H9 (cell line): Measurements from ENCODE around the gene MYO18A. TPM values are rescaled to one million over a fixed set of nuclear protein-coding genes. Genes with fewer than 3 reads are reported as not detected.

Source experiments
- DNase-seq: peaks from one replicate; pipeline ENCODE4 v3.0.0-alpha.2; 2017
- H2AFZ ChIP-seq: one replicate; pipeline ENCODE4 v1.6.1; 2013; ENCODE audit warnings: mild to moderate bottlenecking, low read length, control low read depth, moderate library complexity
- H2AK5ac ChIP-seq: 2 replicates; pipeline ENCODE4 v1.6.1; 2013; ENCODE audit warnings: low read length, control low read depth, mixed read lengths; ENCODE audit not compliant: insufficient read length
- H2BK120ac ChIP-seq: one replicate; pipeline ENCODE4 v1.6.1; 2013; ENCODE audit warnings: low read depth, mild to moderate bottlenecking, low read length, control low read depth, inconsistent platforms; ENCODE audit not compliant: poor library complexity, severe bottlenecking
- H2BK12ac ChIP-seq: 2 replicates; pipeline ENCODE4 v1.6.1; 2013; ENCODE audit warnings: low read length, control low read depth, mixed read lengths, low read depth; ENCODE audit not compliant: insufficient read length
- H2BK15ac ChIP-seq: 2 replicates; pipeline ENCODE4 v1.6.1; 2013; ENCODE audit warnings: low read depth, low read length, control low read depth
- H2BK20ac ChIP-seq: one replicate; pipeline ENCODE4 v1.6.1; 2013; ENCODE audit warnings: low read depth, mild to moderate bottlenecking, low read length, control low read depth, inconsistent platforms; ENCODE audit not compliant: poor library complexity, severe bottlenecking
- H2BK5ac ChIP-seq: 2 replicates; pipeline ENCODE4 v1.6.1; 2013; ENCODE audit warnings: low read length, control low read depth, mixed read lengths; ENCODE audit not compliant: insufficient read length
- H3K14ac ChIP-seq: 2 replicates; pipeline ENCODE4 v1.6.1; 2013; ENCODE audit warnings: low read length, control low read depth; ENCODE audit not compliant: insufficient read depth
- H3K18ac ChIP-seq: 2 replicates; pipeline ENCODE4 v1.6.1; 2013; ENCODE audit warnings: low read depth, mild to moderate bottlenecking, mixed read lengths, low read length, control low read depth; ENCODE audit not compliant: insufficient read length
- H3K23ac ChIP-seq: 2 replicates; pipeline ENCODE4 v1.6.1; 2013; ENCODE audit warnings: low read length, control low read depth, mixed read lengths, low read depth; ENCODE audit not compliant: insufficient read length
- H3K23me2 ChIP-seq: 2 replicates; pipeline ENCODE4 v1.6.1; 2013; ENCODE audit warnings: low read depth, mild to moderate bottlenecking, mixed read lengths, low read length, control low read depth; ENCODE audit not compliant: insufficient read length, poor library complexity, severe bottlenecking
- H3K27ac ChIP-seq: 2 replicates; pipeline ENCODE4 v1.5.1; 2013; ENCODE audit warnings: low read length, control low read depth, mixed read lengths, low read depth; ENCODE audit not compliant: insufficient read length
- H3K27me3 ChIP-seq: 2 replicates; pipeline ENCODE4 v1.6.1; 2013; ENCODE audit warnings: low read length, control low read depth, inconsistent platforms; ENCODE audit not compliant: insufficient read depth
- H3K4ac ChIP-seq: 2 replicates; pipeline ENCODE4 v1.6.1; 2013; ENCODE audit warnings: low read depth, mild to moderate bottlenecking, control low read depth, inconsistent platforms, low read length, moderate library complexity
- H3K4me1 ChIP-seq: 2 replicates; pipeline ENCODE4 v1.6.1; 2013; ENCODE audit warnings: low read length, control low read depth, inconsistent platforms; ENCODE audit not compliant: insufficient read depth
- H3K4me2 ChIP-seq: 2 replicates; pipeline ENCODE4 v1.6.1; 2013; ENCODE audit warnings: low read length, control low read depth, mixed read lengths; ENCODE audit not compliant: insufficient read length, insufficient read depth
- H3K56ac ChIP-seq: 2 replicates; pipeline ENCODE4 v1.6.1; 2013; ENCODE audit warnings: low read depth, mild to moderate bottlenecking, mixed read lengths, low read length, control low read depth; ENCODE audit not compliant: insufficient read length
- H3K79me1 ChIP-seq: 2 replicates; pipeline ENCODE4 v1.6.1; 2013; ENCODE audit warnings: low read depth, mild to moderate bottlenecking, moderate library complexity, low read length, control low read depth, inconsistent platforms; ENCODE audit not compliant: insufficient read depth, poor library complexity, severe bottlenecking
- H3K79me2 ChIP-seq: 2 replicates; pipeline ENCODE4 v1.6.1; 2013; ENCODE audit warnings: low read length, control low read depth, inconsistent platforms; ENCODE audit not compliant: insufficient read depth
- H3K9ac ChIP-seq: 2 replicates; pipeline ENCODE4 v1.6.1; 2013; ENCODE audit warnings: low read length, control low read depth, mixed read lengths; ENCODE audit not compliant: insufficient read length; ENCODE audit errors: extremely low read depth
- H3K9me3 ChIP-seq: one replicate; pipeline ENCODE4 v1.6.1; 2013; ENCODE audit warnings: low read depth, low read length, inconsistent platforms; ENCODE audit not compliant: control insufficient read depth
- H3T11ph ChIP-seq: one replicate; pipeline ENCODE4 v1.6.1; 2013; ENCODE audit warnings: mild to moderate bottlenecking, low read length, control low read depth, inconsistent platforms
- H4K20me1 ChIP-seq: one replicate; pipeline ENCODE4 v1.6.1; 2013; ENCODE audit not compliant: control insufficient read depth, insufficient read length, insufficient read depth
- H4K5ac ChIP-seq: 2 replicates; pipeline ENCODE4 v1.6.1; 2013; ENCODE audit warnings: low read depth, mild to moderate bottlenecking, mixed read lengths, low read length, control low read depth; ENCODE audit not compliant: insufficient read length
- H4K8ac ChIP-seq: replicated peaks from 2 replicates; pipeline ENCODE4 v1.6.1; 2013; ENCODE audit warnings: low read length, control low read depth, mixed read lengths, low read depth; ENCODE audit not compliant: insufficient read length
- H4K91ac ChIP-seq: 2 replicates; pipeline ENCODE4 v1.6.1; 2013; ENCODE audit warnings: low read depth, mild to moderate bottlenecking, moderate library complexity, mixed read lengths, low read length, control low read depth; ENCODE audit not compliant: insufficient read length
- H3K27ac Mint-ChIP-seq, 3 experiments: 2 replicates in 2 of 3; 3 replicates in 1 of 3; pipeline ENCODE4 v1.8.0; 2020 to 2021; ENCODE audit warnings: mixed read lengths in 3 of 3, mild to moderate bottlenecking in 1 of 3, moderate library complexity in 1 of 3
- H3K27me3 Mint-ChIP-seq: 2 replicates; pipeline ENCODE4 v1.8.0; 2021; ENCODE audit warnings: low read depth, mild to moderate bottlenecking, moderate library complexity, mixed read lengths
- H3K36me3 Mint-ChIP-seq, 3 experiments: 2 replicates in 2 of 3; 3 replicates in 1 of 3; pipeline ENCODE4 v1.8.0; 2020 to 2021; ENCODE audit warnings: low read depth in 3 of 3, mixed read lengths in 3 of 3; ENCODE audit not compliant: insufficient read depth in 1 of 3
- H3K4me1 Mint-ChIP-seq, 2 experiments: 2 replicates each; pipeline ENCODE4 v1.8.0; 2020; ENCODE audit warnings: mixed read lengths in 2 of 2
- H3K4me3 Mint-ChIP-seq, 2 experiments: 2 replicates in 1 of 2; 3 replicates in 1 of 2; pipeline ENCODE4 v1.8.0; 2020 to 2021; ENCODE audit warnings: mild to moderate bottlenecking in 2 of 2, mixed read lengths in 2 of 2, moderate library complexity in 1 of 2
- H3K9me3 Mint-ChIP-seq, 2 experiments: 2 replicates in 1 of 2; 3 replicates in 1 of 2; pipeline ENCODE4 v1.8.0; 2020; ENCODE audit warnings: mild to moderate bottlenecking in 2 of 2, mixed read lengths in 2 of 2, moderate library complexity in 1 of 2
- CTCF ChIP-seq: fragments of 200-600 bp; sonication (generic); conservative IDR thresholded peaks from 3 replicates; pipeline ENCODE4 v1.8.0; 2021; ENCODE audit warnings: antibody characterized with exemption, mild to moderate bottlenecking
- WGBS: extraction: QIAGEN DNeasy Blood & Tissue Kit; methylation state at CpG from one replicate; pipeline ENCODE4 v1.1.7; 2013; ENCODE audit warnings: missing lambda C conversion rate, low lambda C conversion rate, mixed read lengths; ENCODE audit not compliant: insufficient read length; ENCODE audit errors: extremely low coverage; 5-methylcytosine and 5-hydroxymethylcytosine counted together
- total RNA-seq: library from RNA; stranded (reverse); gene quantifications from 2 replicates; pipeline ENCODE4 v1.2.1, GENCODE V29; 2021

The MYO18A gene
- total RNA-seq, 1 experiment from 2014 or later: 21.6 TPM

GRCh38 chr17:29156781-29157180, 23.4 kb downstream of the MYO18A start:
- Mint-ChIP-seq H3K27ac (peak overlapping the region; percentile 87 to 98 (median 91); a peak in 5 of 7 replicates), H3K9me3 (no peaks in the 10 kb centered on the region), H3K36me3 (peaks cover 0 to 2% (median 0%) of the 10 kb centered on the region in 3 experiments; a peak in 2 of 7 replicates), H3K4me1 (peaks cover 35 to 40% of the 10 kb centered on the region in 2 experiments), H3K4me3 (no peak overlapping the region), H3K27me3 (no peaks in the 10 kb centered on the region; the same call in 1 of the 2 replicates)
- DNase-seq: no peak
- H3K56ac ChIP-seq: no peak overlapping the region
- H2BK12ac ChIP-seq: no peak overlapping the region
- H2AK5ac ChIP-seq: no peak overlapping the region
- H4K20me1 ChIP-seq: peaks cover 3% of the 10 kb centered on the region
- no peaks in the 10 kb centered on the region for H3K79me2 ChIP-seq
- H3K14ac ChIP-seq: no peak overlapping the region
- H2BK20ac ChIP-seq: no peak overlapping the region
- H3K9ac ChIP-seq: no peak overlapping the region
- no peak overlapping the region for H4K8ac ChIP-seq
- no peak overlapping the region for H2BK120ac ChIP-seq
- no peaks in the 10 kb centered on the region for H3K23me2 ChIP-seq
- no peak overlapping the region for H3T11ph ChIP-seq
- no peak overlapping the region for H4K91ac ChIP-seq
- H2BK5ac ChIP-seq: no peak overlapping the region
- no peak overlapping the region for H3K27ac ChIP-seq
- H3K79me1 ChIP-seq: peaks cover 2% of the 10 kb centered on the region
- no peak overlapping the region for H2AFZ ChIP-seq
- H2BK15ac ChIP-seq: no peak overlapping the region
- WGBS: no CpG with 5 or more reads among the region's 6 CpGs
- H3K4ac ChIP-seq: no peak overlapping the region
- H3K9me3 ChIP-seq: no peaks in the 10 kb centered on the region
- H4K5ac ChIP-seq: no peak overlapping the region
- no peak for TF ChIP-seq CTCF
- H3K18ac ChIP-seq: no peak overlapping the region
- no peaks in the 10 kb centered on the region for H3K27me3 ChIP-seq
- H3K4me1 ChIP-seq: peaks cover 17% of the 10 kb centered on the region; the same call in 1 of the 2 replicates
- H3K4me2 ChIP-seq: no peak overlapping the region
- no peak overlapping the region for H3K23ac ChIP-seq
